ENCODE data around the gene TACR1. TPM values are rescaled to one million over a fixed set of nuclear protein-coding genes. Genes with fewer than 3 reads are reported as not detected.

The TACR1 gene
- total RNA-seq, 4 donors from 2014 or later: 0.37 to 6.7 (median 5.2) TPM

- no peak for TF ChIP-seq CTCF (IDR thresholded peaks at IDR 0.05)
- DNase-seq (ENCODE audit: low spot score): no peak
- ATAC-seq (ENCODE audit: low FRiP score): no peak
Observed at GRCh38 chr2:75194184-75194868, 5.0 kb downstream of the TACR1 start.

GRCh38 chr2:75192496-75192895 lies 6.8 kb downstream of the TACR1 start:
- ATAC-seq (ENCODE audit: low FRiP score) (no peak), DNase-seq (ENCODE audit: low spot score) (no peak)
- TF ChIP-seq CTCF (IDR thresholded peaks at IDR 0.05): no peak

DNA sequence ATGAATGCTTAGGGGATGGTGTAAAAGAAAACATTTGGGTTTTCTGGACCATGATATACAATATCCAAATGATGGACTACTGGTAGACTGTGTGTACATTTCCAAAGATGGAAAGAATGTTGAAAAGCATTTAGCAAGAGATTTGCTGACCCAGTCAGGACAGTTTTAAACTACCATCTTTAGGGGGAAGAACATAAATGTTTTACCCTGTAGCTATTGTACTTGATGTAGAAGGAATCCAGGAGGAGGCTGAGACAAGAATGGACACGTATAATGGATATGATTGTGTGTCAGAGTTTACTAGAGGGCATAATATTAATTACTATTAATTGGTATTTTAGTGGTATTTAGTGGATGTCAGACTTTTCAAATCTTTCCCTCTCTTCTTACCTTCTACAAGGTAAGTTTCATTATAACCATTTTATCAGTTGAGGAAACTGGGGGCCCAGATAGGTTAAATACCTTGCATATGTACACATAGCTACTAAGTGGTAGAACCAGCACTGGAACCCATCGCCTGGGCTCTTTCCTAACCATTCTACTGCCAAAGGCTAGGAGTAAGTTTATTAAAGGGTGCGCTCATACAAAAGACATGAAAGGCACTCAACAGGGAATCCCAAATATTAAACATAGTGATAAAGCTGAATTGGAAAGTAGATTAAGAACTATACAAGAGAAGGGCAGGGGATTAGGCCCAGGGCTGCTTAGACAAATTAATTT lies 8.9 kb downstream of the TACR1 start:
- DNase-seq (ENCODE audit: low spot score) (no peak), ATAC-seq (ENCODE audit: low FRiP score) (no peak)
- no peak for TF ChIP-seq CTCF (IDR thresholded peaks at IDR 0.05)

GRCh38 chr2:75186821-75187220 lies 12.5 kb downstream of the TACR1 start:
- ATAC-seq (ENCODE audit: low FRiP score): no peak
- DNase-seq (ENCODE audit: low spot score): no peak
- no peak for TF ChIP-seq CTCF (IDR thresholded peaks at IDR 0.05)

- no peak for TF ChIP-seq CTCF (IDR thresholded peaks at IDR 0.05)
- ATAC-seq (ENCODE audit: low FRiP score) (no peak), DNase-seq (ENCODE audit: low spot score) (no peak)
Observed at GRCh38 chr2:75182606-75183005, 16.7 kb downstream of the TACR1 start.

DNA sequence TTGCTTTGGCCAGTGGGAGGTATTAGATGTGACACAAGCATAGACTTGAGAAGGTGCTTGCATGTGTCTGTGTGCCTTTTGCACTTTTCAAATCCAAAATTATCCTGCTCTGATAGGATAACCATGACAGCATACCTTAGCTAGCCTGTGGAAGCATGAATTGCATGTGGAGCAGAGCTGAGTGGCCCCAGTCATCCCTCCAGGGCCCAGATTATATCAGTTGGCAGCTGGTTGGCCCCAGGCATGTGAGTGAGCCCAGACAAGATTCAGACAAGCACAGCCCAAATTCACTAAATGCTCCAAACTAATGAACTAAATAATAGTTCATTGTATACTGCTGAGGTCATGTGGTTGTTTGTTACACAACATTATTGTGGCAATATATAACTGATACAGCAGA lies 18.8 kb downstream of the TACR1 start:
- no peak for ATAC-seq (ENCODE audit: low FRiP score)
- no peak for DNase-seq (ENCODE audit: low spot score)
- TF ChIP-seq CTCF (IDR thresholded peaks at IDR 0.05): no peak

GRCh38 chr2:75177427-75177826 lies 21.9 kb downstream of the TACR1 start:
- ATAC-seq (ENCODE audit: low FRiP score): no peak
- no peak for TF ChIP-seq CTCF (IDR thresholded peaks at IDR 0.05)
- DNase-seq (ENCODE audit: low spot score): no peak

All from omental fat pad (tissue), 4 donors.